Measurements from ENCODE around the gene TACR2. TPM values are rescaled to one million over a fixed set of nuclear protein-coding genes. Genes with fewer than 3 reads are reported as not detected.
A peak's percentile ranks its signal among the peaks of the same experiment; 100 is the strongest.

The TACR2 gene
- total and polyA plus RNA-seq, 2 donors (not counting 1 experiment from before 2014, with no cell fraction given): 0.15 to 0.17 TPM

DNA sequence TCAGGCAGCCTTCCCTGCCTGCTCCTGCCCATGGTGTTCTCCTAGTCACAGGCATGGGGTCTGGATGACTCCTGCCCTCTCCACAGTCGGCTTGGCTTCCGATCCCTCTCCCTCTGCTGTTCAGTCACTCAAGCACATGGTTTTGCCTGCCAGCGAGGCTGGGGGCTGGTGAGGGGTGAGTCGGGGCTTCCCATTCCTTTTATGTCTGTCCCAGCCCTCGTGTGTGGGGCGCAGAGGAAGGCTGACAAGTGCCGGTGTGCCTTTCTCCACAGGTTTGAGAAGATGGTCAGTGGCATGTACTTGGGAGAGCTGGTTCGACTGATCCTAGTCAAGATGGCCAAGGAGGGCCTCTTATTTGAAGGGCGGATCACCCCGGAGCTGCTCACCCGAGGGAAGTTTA is 40.1 kb downstream of the TACR2 start:
- Histone ChIP-seq H3K4me1 (ENCODE audit: control insufficient read depth, extremely low read depth, insufficient read depth, low read length) (peaks cover 5% of the 10 kb centered on the region), H4K20me1 (ENCODE audit: control insufficient read depth, extremely low read depth, insufficient read depth, low read length) (no peaks in the 10 kb centered on the region), H3K9ac (ENCODE audit: insufficient read depth, low read length) (no peak overlapping the region), H3K9me3 (ENCODE audit: control insufficient read depth, insufficient read depth, low read depth, low read length) (no peaks in the 10 kb centered on the region), H3K27me3 (ENCODE audit: control insufficient read depth, insufficient read depth, low read length) (no peaks in the 10 kb centered on the region), H3K4me3 (replicated peaks in 1 of 4; ENCODE audit: control extremely low read depth in 1 of 4, insufficient read depth in 1 of 4, low read depth in 3 of 4, low read length in 4 of 4) (no peak overlapping the region), H3K4me2 (ENCODE audit: extremely low read depth, insufficient read depth, low read length) (no peak overlapping the region), H3K36me3 (ENCODE audit: control insufficient read depth, insufficient read depth, low read length) (peaks cover 14% of the 10 kb centered on the region), H2AFZ (ENCODE audit: low read length) (no peak overlapping the region), H3K27ac (ENCODE audit: insufficient read depth, low read length) (no peak overlapping the region), H3K79me2 (ENCODE audit: control insufficient read depth, insufficient read depth, low read length) (no peaks in the 10 kb centered on the region)
- TF ChIP-seq, protein P1, sequence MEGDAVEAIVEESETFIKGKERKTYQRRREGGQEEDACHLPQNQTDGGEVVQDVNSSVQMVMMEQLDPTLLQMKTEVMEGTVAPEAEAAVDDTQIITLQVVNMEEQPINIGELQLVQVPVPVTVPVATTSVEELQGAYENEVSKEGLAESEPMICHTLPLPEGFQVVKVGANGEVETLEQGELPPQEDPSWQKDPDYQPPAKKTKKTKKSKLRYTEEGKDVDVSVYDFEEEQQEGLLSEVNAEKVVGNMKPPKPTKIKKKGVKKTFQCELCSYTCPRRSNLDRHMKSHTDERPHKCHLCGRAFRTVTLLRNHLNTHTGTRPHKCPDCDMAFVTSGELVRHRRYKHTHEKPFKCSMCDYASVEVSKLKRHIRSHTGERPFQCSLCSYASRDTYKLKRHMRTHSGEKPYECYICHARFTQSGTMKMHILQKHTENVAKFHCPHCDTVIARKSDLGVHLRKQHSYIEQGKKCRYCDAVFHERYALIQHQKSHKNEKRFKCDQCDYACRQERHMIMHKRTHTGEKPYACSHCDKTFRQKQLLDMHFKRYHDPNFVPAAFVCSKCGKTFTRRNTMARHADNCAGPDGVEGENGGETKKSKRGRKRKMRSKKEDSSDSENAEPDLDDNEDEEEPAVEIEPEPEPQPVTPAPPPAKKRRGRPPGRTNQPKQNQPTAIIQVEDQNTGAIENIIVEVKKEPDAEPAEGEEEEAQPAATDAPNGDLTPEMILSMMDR (conservative IDR thresholded peaks at IDR 0.05 in 1 of 2, IDR thresholded peaks at IDR 0.05 in 1 of 2; ENCODE audit: low read depth in 1 of 2, low read length in 2 of 2): no peak
- TF ChIP-seq EZH2 (IDR thresholded peaks at IDR 0.05; ENCODE audit: low read length, missing control alignments): no peak
- DNase-seq (ENCODE audit: low read depth in 2 of 2): no peak

DNA sequence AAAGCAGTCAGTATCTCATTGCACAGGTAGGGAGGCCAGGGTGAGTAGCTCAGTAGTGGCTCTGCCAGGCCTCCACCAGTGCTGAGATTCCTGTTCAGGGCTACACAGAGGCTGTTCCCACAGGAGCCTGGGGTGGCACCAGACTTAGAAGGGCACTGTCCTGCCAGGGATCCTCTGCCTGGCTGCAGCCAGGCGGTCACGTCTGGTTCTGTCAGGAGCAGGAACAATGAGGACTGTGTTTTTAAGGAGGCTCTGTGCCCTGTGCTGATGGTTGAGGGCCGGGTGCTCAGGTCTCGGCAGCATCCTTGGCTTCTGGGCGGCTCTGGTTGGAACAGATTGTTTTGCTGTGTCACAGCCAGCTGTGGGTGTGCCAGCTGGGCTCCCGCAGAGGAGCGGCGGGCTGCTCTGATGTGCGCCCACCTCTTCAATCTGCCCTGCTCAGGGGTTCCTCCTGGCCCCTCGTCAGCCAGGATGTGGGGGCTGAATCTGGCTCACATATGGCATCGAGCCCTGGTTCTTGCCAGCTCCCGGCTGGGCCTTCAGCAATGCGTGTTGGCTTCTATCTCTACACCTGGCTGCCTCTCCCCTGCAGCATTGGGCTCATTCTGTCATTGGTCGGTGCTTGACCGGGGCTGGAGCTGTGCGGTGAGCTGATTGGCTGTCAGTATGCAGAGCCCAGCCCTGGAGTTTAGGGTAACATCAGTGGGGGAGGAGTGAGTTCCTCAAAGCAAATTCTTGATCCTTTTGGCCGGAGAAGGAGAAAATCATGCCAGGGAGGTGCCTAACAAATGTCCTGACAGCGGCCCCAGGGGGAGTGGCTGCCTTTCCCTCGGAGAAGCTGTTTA is 41.2 kb downstream of the TACR2 start:
- no peak overlapping the region for H2AFZ ChIP-seq (ENCODE audit: low read length)
- H3K4me2 ChIP-seq (ENCODE audit: extremely low read depth, insufficient read depth, low read length): peak overlapping the region; percentile 62
- peaks cover 18% of the 10 kb centered on the region for H3K36me3 ChIP-seq (ENCODE audit: control insufficient read depth, insufficient read depth, low read length)
- TF ChIP-seq, protein P1 (conservative IDR thresholded peaks at IDR 0.05 in 1 of 2, IDR thresholded peaks at IDR 0.05 in 1 of 2; ENCODE audit: low read depth in 1 of 2, low read length in 2 of 2): no peak
- no peak for TF ChIP-seq EZH2 (IDR thresholded peaks at IDR 0.05; ENCODE audit: low read length, missing control alignments)
- H3K27ac ChIP-seq (ENCODE audit: insufficient read depth, low read length): peak overlapping the region; percentile 16
- no peaks in the 10 kb centered on the region for H3K27me3 ChIP-seq (ENCODE audit: control insufficient read depth, insufficient read depth, low read length)
- peak overlapping the region in 1 of 4 experiments; percentile 2 for H3K4me3 ChIP-seq (replicated peaks in 1 of 4; ENCODE audit: control extremely low read depth in 1 of 4, insufficient read depth in 1 of 4, low read depth in 3 of 4, low read length in 4 of 4)
- no peak overlapping the region for H3K9ac ChIP-seq (ENCODE audit: insufficient read depth, low read length)
- no peaks in the 10 kb centered on the region for H4K20me1 ChIP-seq (ENCODE audit: control insufficient read depth, extremely low read depth, insufficient read depth, low read length)
- no peaks in the 10 kb centered on the region for H3K79me2 ChIP-seq (ENCODE audit: control insufficient read depth, insufficient read depth, low read length)
- H3K9me3 ChIP-seq (ENCODE audit: control insufficient read depth, insufficient read depth, low read depth, low read length): no peaks in the 10 kb centered on the region
- H3K4me1 ChIP-seq (ENCODE audit: control insufficient read depth, extremely low read depth, insufficient read depth, low read length): peaks cover 5% of the 10 kb centered on the region
- peak; percentile 29 to 52 for DNase-seq (ENCODE audit: low read depth in 2 of 2)

DNA sequence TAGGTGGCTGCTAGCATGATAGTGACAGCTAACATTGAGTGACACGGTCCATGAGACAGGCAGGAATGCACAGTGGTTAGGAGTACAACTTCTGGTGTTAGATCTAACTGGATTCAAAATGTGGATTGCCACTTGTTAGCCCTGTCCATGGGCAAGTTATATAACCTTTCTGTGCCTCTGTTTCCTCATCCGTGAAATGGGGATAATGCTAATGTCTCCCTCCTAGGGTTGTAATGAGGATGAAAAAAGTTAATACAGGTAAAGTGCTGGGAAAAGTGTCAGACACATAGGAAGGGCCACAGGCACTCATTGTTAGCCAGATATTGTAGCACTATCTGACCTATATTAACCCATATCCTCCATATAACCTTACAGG is 41.8 kb downstream of the TACR2 start:
- Histone ChIP-seq H3K36me3 (ENCODE audit: control insufficient read depth, insufficient read depth, low read length) (peaks cover 16% of the 10 kb centered on the region), H3K27me3 (ENCODE audit: control insufficient read depth, insufficient read depth, low read length) (no peaks in the 10 kb centered on the region), H2AFZ (ENCODE audit: low read length) (no peak overlapping the region), H3K4me1 (ENCODE audit: control insufficient read depth, extremely low read depth, insufficient read depth, low read length) (peaks cover 5% of the 10 kb centered on the region), H3K27ac (ENCODE audit: insufficient read depth, low read length) (no peak overlapping the region), H3K9ac (ENCODE audit: insufficient read depth, low read length) (no peak overlapping the region), H3K79me2 (ENCODE audit: control insufficient read depth, insufficient read depth, low read length) (no peaks in the 10 kb centered on the region), H4K20me1 (ENCODE audit: control insufficient read depth, extremely low read depth, insufficient read depth, low read length) (no peaks in the 10 kb centered on the region), H3K9me3 (ENCODE audit: control insufficient read depth, insufficient read depth, low read depth, low read length) (no peaks in the 10 kb centered on the region), H3K4me2 (ENCODE audit: extremely low read depth, insufficient read depth, low read length) (no peak overlapping the region), H3K4me3 (replicated peaks in 1 of 4; ENCODE audit: control extremely low read depth in 1 of 4, insufficient read depth in 1 of 4, low read depth in 3 of 4, low read length in 4 of 4) (no peak overlapping the region)
- no peak for TF ChIP-seq EZH2 (IDR thresholded peaks at IDR 0.05; ENCODE audit: low read length, missing control alignments)
- TF ChIP-seq, protein P1 (conservative IDR thresholded peaks at IDR 0.05 in 1 of 2, IDR thresholded peaks at IDR 0.05 in 1 of 2; ENCODE audit: low read depth in 1 of 2, low read length in 2 of 2): no peak
- no peak for DNase-seq (ENCODE audit: low read depth in 2 of 2)
